HG02798 (cell line): Measurements from ENCODE around the gene PAM.
"Not testable (repeated sequence)": the region's sequence is repeated elsewhere in the genome, so short reads cannot be mapped to it uniquely, and the experiment has no call there.

Experiments used
- ATAC-seq: cut with Tn5 transposase; IDR thresholded peaks from one replicate; pipeline ENCODE4 v1.9.1; 2021; ENCODE audit warnings: mild to moderate bottlenecking; ENCODE audit not compliant: unreplicated experiment, poor library complexity

The PAM gene

GRCh38 chr5:102888483-102888882 lies 133.4 kb downstream of the PAM start:
- ATAC-seq = no peak

GRCh38 chr5:102889033-102889432 lies 133.9 kb downstream of the PAM start:
- ATAC-seq = no peak

- ATAC-seq = no peak
These were observed 135.0 kb downstream of the PAM start for GRCh38 chr5:102890133-102890532.

- no peak for ATAC-seq
These were observed 136.1 kb downstream of the PAM start for GRCh38 chr5:102891175-102891574.

- no peak for ATAC-seq
These were observed 138.8 kb downstream of the PAM start for GRCh38 chr5:102893942-102894341.

- ATAC-seq = no peak
These were observed 140.1 kb downstream of the PAM start for GRCh38 chr5:102895234-102895633.

GRCh38 chr5:102895976-102896375 lies 140.9 kb downstream of the PAM start:
- no peak for ATAC-seq

GRCh38 chr5:102901424-102902134 lies 146.5 kb downstream of the PAM start:
- ATAC-seq = no peak

- ATAC-seq = no peak
These were observed 147.0 kb downstream of the PAM start for GRCh38 chr5:102902135-102902448.

- ATAC-seq = no peak
These were observed 147.5 kb downstream of the PAM start for GRCh38 chr5:102902647-102903046.

- no peak for ATAC-seq
These were observed 148.2 kb downstream of the PAM start for GRCh38 chr5:102903074-102903871.

- no peak for ATAC-seq
These were observed 150.0 kb downstream of the PAM start for GRCh38 chr5:102905056-102905455.

- ATAC-seq = not testable (repeated sequence)
These were observed 152.0 kb downstream of the PAM start for GRCh38 chr5:102907099-102907498.

GRCh38 chr5:102910240-102911226 lies 155.4 kb downstream of the PAM start:
- ATAC-seq = no peak

- no peak for ATAC-seq
These were observed 156.9 kb downstream of the PAM start for GRCh38 chr5:102911973-102912372.

GRCh38 chr5:102916109-102916508 lies 161.0 kb downstream of the PAM start:
- ATAC-seq = no peak

- ATAC-seq = no peak
These were observed 164.0 kb downstream of the PAM start for GRCh38 chr5:102918986-102919610.

GRCh38 chr5:102920762-102921161 lies 165.7 kb downstream of the PAM start:
- no peak for ATAC-seq

GRCh38 chr5:102921341-102922044 lies 166.4 kb downstream of the PAM start:
- no peak for ATAC-seq
